Type B pancreatic cell (in vitro differentiated cells): ENCODE data around the gene KBTBD4. TPM values are rescaled to one million over a fixed set of nuclear protein-coding genes. Genes with fewer than 3 reads are reported as not detected.
A peak's percentile ranks its signal among the peaks of the same experiment; 100 is the strongest.

Experiments
- DNase-seq: peaks from one replicate; pipeline ENCODE4 v3.0.0; 2021; ENCODE audit warnings: mixed read lengths; ENCODE audit not compliant: unreplicated experiment; ENCODE audit errors: extremely low spot score
- H3K27ac Mint-ChIP-seq: 2 replicates; pipeline ENCODE4 v1.8.0; 2021; ENCODE audit warnings: mild to moderate bottlenecking, mixed read lengths
- H3K27me3 Mint-ChIP-seq: 2 replicates; pipeline ENCODE4 v1.8.0; 2021; ENCODE audit warnings: mixed read lengths
- H3K36me3 Mint-ChIP-seq: 2 replicates; pipeline ENCODE4 v1.8.0; 2021; ENCODE audit warnings: mixed read lengths
- H3K4me1 Mint-ChIP-seq: one replicate; pipeline ENCODE4 v1.8.0; 2021; ENCODE audit warnings: mixed read lengths; ENCODE audit not compliant: unreplicated experiment
- H3K4me3 Mint-ChIP-seq: 2 replicates; pipeline ENCODE4 v1.8.0; 2021; ENCODE audit warnings: mild to moderate bottlenecking, mixed read lengths
- H3K9me3 Mint-ChIP-seq: 2 replicates; pipeline ENCODE4 v1.8.0; 2021; ENCODE audit warnings: mixed read lengths
- CTCF ChIP-seq: fragments of 200-600 bp; sonication (generic); conservative IDR thresholded peaks from 2 replicates; pipeline ENCODE4 v1.5.0; 2021; ENCODE audit warnings: antibody characterized with exemption, mild to moderate bottlenecking
- total RNA-seq: library from RNA; stranded (reverse); gene quantifications from 2 replicates; pipeline ENCODE4 v1.2.1, GENCODE V29; 2021; ENCODE audit warnings: low replicate concordance

Gene KBTBD4
- total RNA-seq, 1 donor from 2014 or later: 18.0 TPM

DNA sequence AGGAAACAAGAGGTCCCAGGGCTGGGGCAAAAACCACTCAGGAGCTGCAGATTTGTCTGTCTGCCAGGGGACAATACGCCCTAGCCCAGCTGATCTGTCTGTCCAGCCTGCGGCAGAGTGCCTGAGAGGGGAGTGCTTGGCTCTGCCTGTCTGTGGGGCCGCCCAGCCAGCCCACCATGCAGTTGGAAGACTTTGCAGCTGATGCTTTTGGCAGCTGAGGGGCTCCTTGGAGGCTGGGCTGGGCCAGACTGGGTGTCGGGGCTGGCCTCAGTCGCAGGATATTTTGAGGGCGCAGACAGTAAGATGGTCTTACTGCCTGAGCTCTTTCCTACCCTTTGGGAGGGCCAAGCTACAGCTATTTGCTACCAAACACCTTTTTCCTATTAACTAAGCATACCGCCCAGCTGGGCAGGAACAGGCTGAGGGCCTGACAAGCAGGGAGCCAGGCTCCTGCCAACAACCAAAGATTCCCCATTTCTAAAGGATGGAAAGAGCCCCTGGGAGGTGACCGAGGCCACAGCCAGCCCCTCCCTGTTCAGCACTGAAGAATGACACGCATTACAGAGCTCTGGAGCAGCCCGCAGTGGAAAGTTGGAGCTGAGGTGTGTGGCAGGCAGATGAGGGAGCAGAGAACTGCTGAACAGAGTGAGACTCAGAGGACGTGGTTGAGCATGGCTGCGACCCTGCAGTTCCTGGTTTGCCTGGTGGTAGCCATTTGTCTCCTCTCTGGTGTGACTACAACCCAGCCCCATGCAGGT lies 7.5 kb upstream of the KBTBD4 start, which contains the start of gene FAM180B:
FAM180B (plus strand) TSS at position 581 of the 758 bp plus-strand sequence; CDS start at position 672, 91 bp downstream.
- no peak for DNase-seq
- Mint-ChIP-seq H3K36me3 (peaks cover 22% of the 10 kb centered on the region), H3K27ac (peak within 1 kb of the TSS; percentile 24), H3K4me1 (peaks cover 5% of the 10 kb centered on the region), H3K4me3 (no peak within 1 kb of the TSS), H3K9me3 (no peaks in the 10 kb centered on the region), H3K27me3 (no peaks in the 10 kb centered on the region)
- TF ChIP-seq CTCF: no peak

DNA sequence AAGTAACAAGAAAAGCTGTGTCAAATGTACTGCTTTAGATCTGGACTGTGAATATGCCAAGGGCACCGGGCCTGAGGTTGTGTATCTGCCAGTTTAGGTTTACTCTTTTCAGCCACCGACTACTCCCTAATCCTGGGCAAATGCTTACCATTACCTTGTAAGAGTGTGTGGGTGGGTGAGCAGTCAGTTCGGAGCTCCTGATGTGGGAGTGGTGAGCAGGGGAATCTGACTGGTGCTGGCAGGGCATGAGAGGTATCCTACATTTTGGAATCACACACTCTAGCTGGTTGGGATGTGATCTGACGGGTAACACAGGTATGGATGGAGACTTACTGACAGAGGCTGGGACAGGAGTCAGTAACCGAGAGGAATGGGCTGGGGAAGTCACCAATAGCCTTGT lies 5.1 kb upstream of the KBTBD4 start:
- H3K4me1 Mint-ChIP-seq: peaks cover 6% of the 10 kb centered on the region
- no peak for DNase-seq
- H3K27me3 Mint-ChIP-seq: no peaks in the 10 kb centered on the region
- peaks cover 28% of the 10 kb centered on the region for H3K36me3 Mint-ChIP-seq
- H3K27ac Mint-ChIP-seq: no peak overlapping the region
- H3K4me3 Mint-ChIP-seq: no peak overlapping the region
- H3K9me3 Mint-ChIP-seq: no peaks in the 10 kb centered on the region
- no peak for TF ChIP-seq CTCF

- no peak for TF ChIP-seq CTCF
- no peaks in the 10 kb centered on the region for H3K9me3 Mint-ChIP-seq
- no peaks in the 10 kb centered on the region for H3K27me3 Mint-ChIP-seq
- peak overlapping the region; percentile 99 for H3K4me3 Mint-ChIP-seq
- H3K27ac Mint-ChIP-seq: peak overlapping the region; percentile 99
- peaks cover 16% of the 10 kb centered on the region for H3K4me1 Mint-ChIP-seq
- no peak for DNase-seq
- peaks cover 26% of the 10 kb centered on the region for H3K36me3 Mint-ChIP-seq
These were observed 1.2 kb downstream of the KBTBD4 start for GRCh38 chr11:47577460-47578041.

- no peaks in the 10 kb centered on the region for H3K27me3 Mint-ChIP-seq
- no peak overlapping the region for H3K4me3 Mint-ChIP-seq
- DNase-seq: no peak
- H3K36me3 Mint-ChIP-seq: peaks cover 16% of the 10 kb centered on the region
- no peaks in the 10 kb centered on the region for H3K9me3 Mint-ChIP-seq
- no peak overlapping the region for H3K27ac Mint-ChIP-seq
- H3K4me1 Mint-ChIP-seq: peaks cover 11% of the 10 kb centered on the region
- no peak for TF ChIP-seq CTCF
These were observed 5.4 kb downstream of the KBTBD4 start for GRCh38 chr11:47573321-47573720.

- Mint-ChIP-seq H3K4me1 (peaks cover 6% of the 10 kb centered on the region), H3K27ac (no peak overlapping the region), H3K27me3 (no peaks in the 10 kb centered on the region), H3K4me3 (peak overlapping the region; percentile 28), H3K36me3 (peaks cover 16% of the 10 kb centered on the region), H3K9me3 (no peaks in the 10 kb centered on the region)
- DNase-seq: no peak
- TF ChIP-seq CTCF: no peak
These were observed 6.0 kb downstream of the KBTBD4 start for GRCh38 chr11:47572715-47573255.
